Keratinocyte (primary cell): ENCODE measurements around the gene TESK1. TPM values are rescaled to one million over a fixed set of nuclear protein-coding genes. Genes with fewer than 3 reads are reported as not detected.

ENCODE experiments used
- DNase-seq: peaks from one replicate; pipeline ENCODE4 v3.0.0-alpha.2; 2011; ENCODE audit warnings: low read depth, missing footprints, low spot score
- FAIRE-seq: peaks from 2 replicates; lab custom pipeline; 2011; peaks lifted over from hg19 to GRCh38; lab: Jason Lieb, UNC
- H2AFZ ChIP-seq: 2 replicates; pipeline ENCODE4 v1.6.0; 2012; ENCODE audit warnings: low read length, control low read depth, inconsistent platforms; ENCODE audit not compliant: control insufficient read depth
- H3K27ac ChIP-seq: 2 replicates; pipeline ENCODE4 v1.5.1; 2011; ENCODE audit warnings: low read length; ENCODE audit not compliant: control insufficient read depth, insufficient read depth
- H3K27me3 ChIP-seq: 3 replicates; pipeline ENCODE4 v1.6.0; 2011; ENCODE audit warnings: low read length; ENCODE audit not compliant: control insufficient read depth, insufficient read depth; ENCODE audit errors: extremely low read depth
- H3K36me3 ChIP-seq, 2 experiments: 2 replicates in 1 of 2; 3 replicates in 1 of 2; pipeline ENCODE4 v1.5.1; 2011; ENCODE audit warnings: low read length in 2 of 2, mild to moderate bottlenecking in 1 of 2; ENCODE audit not compliant: control insufficient read depth in 2 of 2, insufficient read depth in 2 of 2; ENCODE audit errors: extremely low read depth in 1 of 2
- H3K4me1 ChIP-seq: 3 replicates; pipeline ENCODE4 v1.5.1; 2011; ENCODE audit warnings: low read length; ENCODE audit not compliant: control insufficient read depth, insufficient read depth; ENCODE audit errors: extremely low read depth
- H3K4me2 ChIP-seq: 3 replicates; pipeline ENCODE4 v1.6.0; 2011; ENCODE audit warnings: low read depth, low read length; ENCODE audit not compliant: control insufficient read depth, insufficient read depth; ENCODE audit errors: extremely low read depth
- H3K4me3 ChIP-seq, 3 experiments: fragments of 200-600 bp in 1 of 3; sonication (generic) in 1 of 3; 2 replicates in 2 of 3; 3 replicates in 1 of 3; pipeline ENCODE4 v1.5.1; 2011 to 2016; ENCODE audit warnings: low read length in 3 of 3, mild to moderate bottlenecking in 3 of 3, control low read depth in 2 of 3, inconsistent platforms in 1 of 3, low read depth in 1 of 3, mixed read lengths in 1 of 3, mixed run types in 1 of 3, moderate library complexity in 1 of 3; ENCODE audit not compliant: control insufficient read depth in 2 of 3, insufficient read depth in 2 of 3; ENCODE audit errors: extremely low read depth in 1 of 3
- H3K79me2 ChIP-seq: 2 replicates; pipeline ENCODE4 v1.6.0; 2012; ENCODE audit warnings: low read length; ENCODE audit not compliant: control insufficient read depth, insufficient read depth
- H3K9ac ChIP-seq: 3 replicates; pipeline ENCODE4 v1.6.0; 2011; ENCODE audit warnings: low read length; ENCODE audit not compliant: control insufficient read depth, insufficient read depth; ENCODE audit errors: extremely low read depth
- H3K9me1 ChIP-seq: 3 replicates; pipeline ENCODE4 v1.6.0; 2011; ENCODE audit warnings: low read length; ENCODE audit not compliant: control insufficient read depth, insufficient read depth; ENCODE audit errors: extremely low read depth
- H3K9me3 ChIP-seq: 2 replicates; pipeline ENCODE4 v1.5.1; 2012; ENCODE audit warnings: low read depth, low read length; ENCODE audit not compliant: control insufficient read depth
- H4K20me1 ChIP-seq: 3 replicates; pipeline ENCODE4 v1.6.0; 2011; ENCODE audit warnings: low read length; ENCODE audit not compliant: control insufficient read depth, insufficient read depth; ENCODE audit errors: extremely low read depth
- CTCF ChIP-seq, 3 experiments: IDR thresholded peaks in 1 of 3; conservative IDR thresholded peaks in 1 of 3; optimal IDR thresholded peaks in 1 of 3; 2 replicates in 2 of 3; 3 replicates in 1 of 3; pipeline versions ENCODE3 to v1.5.1; 2011; ENCODE audit warnings: low read length in 3 of 3, mild to moderate bottlenecking in 3 of 3, moderate library complexity in 2 of 3, control low read depth in 1 of 3, inconsistent platforms in 1 of 3; ENCODE audit not compliant: insufficient read depth in 2 of 3; ENCODE audit errors: extremely low read depth in 1 of 3
- EZH2 ChIP-seq: IDR thresholded peaks from one replicate; pipeline ENCODE4 v1.6.1; 2012; ENCODE audit warnings: inconsistent platforms, mild to moderate bottlenecking, low read length, moderate library complexity
- dilution Hi-C: fragments of 300-500 bp; cut with MboI; formaldehyde crosslinking; loops from one replicate; pipeline ENCODE4 v1.7.0; 2020; ENCODE audit warnings: low sequenced_read_pairs; ENCODE audit not compliant: extremely low pct_ligation_motif_present
- polyA plus RNA-seq, 5 experiments: library from polyadenylated mRNA; depleted of rRNA in 3 of 5; stranded (reverse) in 3 of 5; stranded (forward) in 1 of 5; unstranded in 1 of 5; fragments of >200 nt; gene quantifications; 1 replicate in 1 of 5; 2 replicates in 3 of 5; 3 replicates in 1 of 5; pipeline versions ENCODE4 v1.2.1 to v1.2.3, GENCODE V29; 2011 to 2012; ENCODE audit warnings: missing spikeins in 2 of 5, low read depth in 1 of 5, low replicate concordance in 1 of 5

The TESK1 gene
- polyA plus RNA-seq, 1 donor (not counting 4 experiments of a cell fraction or from before 2014, with no cell fraction given), result 11.2 TPM

- Histone ChIP-seq H3K9me1 (no peaks in the 10 kb centered on the region), H3K79me2 (peaks cover 2% of the 10 kb centered on the region), H4K20me1 (no peaks in the 10 kb centered on the region), H3K4me2 (peak within 1 kb of the TSS; percentile 87), H3K36me3 (peaks cover 1 to 10% of the 10 kb centered on the region in 2 experiments), H3K9ac (peak within 1 kb of the TSS; percentile 82), H3K27ac (peak within 1 kb of the TSS; percentile 92), H3K27me3 (peaks cover 3% of the 10 kb centered on the region), H3K4me3 (peak within 1 kb of the TSS; percentile 73 to 84 (median 81)), H3K4me1 (peaks cover 13% of the 10 kb centered on the region), H2AFZ (peak within 1 kb of the TSS; percentile 90), H3K9me3 (no peaks in the 10 kb centered on the region)
- FAIRE-seq, result no peak
- DNase-seq, result peak; percentile 99
- dilution Hi-C loops, result no loop called here
- TF ChIP-seq CTCF (optimal IDR thresholded peaks at IDR 0.05 in 1 of 3, IDR thresholded peaks at IDR 0.05 in 1 of 3, conservative IDR thresholded peaks at IDR 0.05 in 1 of 3; ENCODE audit: extremely low read depth in 1 of 3, insufficient read depth in 2 of 3, low read length in 3 of 3) (peak in 2 of 3 experiments; percentile 19 to 22), EZH2 (no peak)
Measured at GRCh38 chr9:35657546-35658136, 52.6 kb downstream of the TESK1 start, which contains the start of gene RMRP. Gene RMRP, minus strand, starts transcription at chr9:35658019.

GRCh38 chr9:35658137-35658967 lies 53.3 kb downstream of the TESK1 start, which contains the start of gene CCDC107:
Gene CCDC107, plus strand, starts transcription at chr9:35658292. Its CDS starts 88 bp downstream, at chr9:35658380.
- no peak for FAIRE-seq
- Histone ChIP-seq H3K27ac (peak within 1 kb of the TSS; percentile 92), H3K4me2 (peak within 1 kb of the TSS; percentile 87), H3K9me1 (no peaks in the 10 kb centered on the region), H3K4me3 (peak within 1 kb of the TSS; percentile 73 to 84 (median 81)), H3K36me3 (peaks cover 1 to 13% of the 10 kb centered on the region in 2 experiments), H3K79me2 (peaks cover 2% of the 10 kb centered on the region), H3K9me3 (no peaks in the 10 kb centered on the region), H3K9ac (peak within 1 kb of the TSS; percentile 82), H3K27me3 (peaks cover 3% of the 10 kb centered on the region), H3K4me1 (peaks cover 13% of the 10 kb centered on the region), H2AFZ (peak within 1 kb of the TSS; percentile 90), H4K20me1 (no peaks in the 10 kb centered on the region)
- TF ChIP-seq EZH2, result no peak
- peak in 2 of 3 experiments; percentile 62 to 87 for TF ChIP-seq CTCF (optimal IDR thresholded peaks at IDR 0.05 in 1 of 3, IDR thresholded peaks at IDR 0.05 in 1 of 3, conservative IDR thresholded peaks at IDR 0.05 in 1 of 3; ENCODE audit: extremely low read depth in 1 of 3, insufficient read depth in 2 of 3, low read length in 3 of 3)
- no peak for DNase-seq
- dilution Hi-C loops, result no loop called here
